Fibroblast of skin of right quadriceps (primary cell): Measurements from ENCODE around the gene KLK5.
A peak's percentile ranks its signal among the peaks of the same experiment; 100 is the strongest.

ENCODE experiments used
- DNase-seq: peaks from one replicate; pipeline ENCODE4 v3.0.0-alpha.2; 2013

Gene KLK5

GRCh38 chr19:50968716-50969412 lies 16.0 kb upstream of the KLK5 start:
- DNase-seq, result no peak

- DNase-seq, result no peak
Measured at GRCh38 chr19:50967929-50968715, 15.3 kb upstream of the KLK5 start.

GRCh38 chr19:50964266-50964665 lies 11.4 kb upstream of the KLK5 start:
- DNase-seq, result no peak

GRCh38 chr19:50963381-50963780 lies 10.5 kb upstream of the KLK5 start:
- DNase-seq, result no peak

GRCh38 chr19:50962245-50962644 lies 9.4 kb upstream of the KLK5 start:
- DNase-seq, result no peak

- no peak for DNase-seq
Measured at GRCh38 chr19:50959731-50960500, 7.1 kb upstream of the KLK5 start.

GRCh38 chr19:50957587-50957986 lies 4.7 kb upstream of the KLK5 start:
- DNase-seq, result no peak

- no peak for DNase-seq
Measured at GRCh38 chr19:50949861-50950260, 3.0 kb downstream of the KLK5 start.

- DNase-seq, result no peak
Measured at GRCh38 chr19:50947123-50947522, 5.7 kb downstream of the KLK5 start.

- DNase-seq, result no peak
Measured at GRCh38 chr19:50944795-50945194, 8.0 kb downstream of the KLK5 start.

- DNase-seq, result no peak
Measured at GRCh38 chr19:50943074-50943828, 9.6 kb downstream of the KLK5 start.

GRCh38 chr19:50939596-50939995 lies 13.2 kb downstream of the KLK5 start:
- no peak for DNase-seq

GRCh38 chr19:50933640-50934039 lies 19.2 kb downstream of the KLK5 start:
- DNase-seq, result no peak

GRCh38 chr19:50932690-50933083 lies 20.2 kb downstream of the KLK5 start:
- no peak for DNase-seq

- no peak for DNase-seq
Measured at GRCh38 chr19:50932018-50932689, 20.7 kb downstream of the KLK5 start.

- no peak for DNase-seq
Measured at GRCh38 chr19:50931023-50931422, 21.8 kb downstream of the KLK5 start.

GRCh38 chr19:50928831-50929230 lies 24.0 kb downstream of the KLK5 start:
- DNase-seq, result no peak

GRCh38 chr19:50926144-50926543 lies 26.7 kb downstream of the KLK5 start:
- DNase-seq, result no peak

GRCh38 chr19:50925734-50926133 lies 27.1 kb downstream of the KLK5 start:
- DNase-seq, result no peak

GRCh38 chr19:50924586-50924985 lies 28.3 kb downstream of the KLK5 start:
- no peak for DNase-seq

- DNase-seq, result peak; percentile 64
Measured at GRCh38 chr19:50922317-50922853, 30.5 kb downstream of the KLK5 start.
